AG04449 (cell line): ENCODE results near the gene LCOR.
A peak's percentile ranks its signal among the peaks of the same experiment; 100 is the strongest.
"Not testable (repeated sequence)": the region's sequence is repeated elsewhere in the genome, so short reads cannot be mapped to it uniquely, and the experiment has no call there.

Experiments
- CTCF ChIA-PET: fragments of 350-600 bp; formaldehyde crosslinking; extraction: SDS; loops from one replicate; lab custom pipeline; 2021; ENCODE audit warnings: antibody characterized with exemption; lab: Yijun Ruan, JAX
- POLR2A ChIA-PET: fragments of 400-600, 350-600 bp; formaldehyde crosslinking; extraction: SDS; loops from one replicate; lab custom pipeline; 2020; ENCODE audit warnings: antibody characterized with exemption, inconsistent platforms; lab: Yijun Ruan, JAX
- DNase-seq: peaks from one replicate; pipeline ENCODE4 v3.0.0-alpha.2; 2010; ENCODE audit warnings: low read depth, low spot score
- H3K4me3 ChIP-seq: 2 replicates; pipeline ENCODE4 v1.5.1; 2011; ENCODE audit warnings: low read depth, mild to moderate bottlenecking, control low read depth, low read length
- TF ChIP-seq, protein P1 (sequence below): IDR thresholded peaks from one replicate; pipeline ENCODE4 v1.5.1; 2011; ENCODE audit warnings: mild to moderate bottlenecking, moderate library complexity, low read length, control low read depth, inconsistent platforms; ENCODE audit not compliant: insufficient read depth; ENCODE audit errors: missing control alignments

The LCOR gene

DNA sequence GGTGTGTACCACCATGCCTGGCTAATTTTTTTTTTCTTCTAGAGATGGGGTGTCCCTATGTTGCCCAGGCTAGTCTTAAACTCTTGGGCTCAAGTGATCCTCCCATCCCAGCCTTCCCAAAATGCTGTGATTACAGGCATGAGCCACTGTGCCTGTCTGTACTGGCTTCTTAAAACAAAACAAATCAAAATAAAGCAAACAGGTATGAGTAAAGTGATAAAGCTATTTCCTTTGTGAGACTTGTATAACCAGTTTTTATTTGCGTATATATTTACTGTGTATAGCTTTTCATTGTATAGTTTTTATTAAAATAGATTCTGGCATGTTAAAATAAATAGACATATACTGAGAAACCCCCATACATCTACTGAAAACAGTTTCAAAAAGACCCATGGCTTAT, 14.3 kb downstream of the LCOR start:
- DNase-seq, result no peak
- TF ChIP-seq, protein P1, sequence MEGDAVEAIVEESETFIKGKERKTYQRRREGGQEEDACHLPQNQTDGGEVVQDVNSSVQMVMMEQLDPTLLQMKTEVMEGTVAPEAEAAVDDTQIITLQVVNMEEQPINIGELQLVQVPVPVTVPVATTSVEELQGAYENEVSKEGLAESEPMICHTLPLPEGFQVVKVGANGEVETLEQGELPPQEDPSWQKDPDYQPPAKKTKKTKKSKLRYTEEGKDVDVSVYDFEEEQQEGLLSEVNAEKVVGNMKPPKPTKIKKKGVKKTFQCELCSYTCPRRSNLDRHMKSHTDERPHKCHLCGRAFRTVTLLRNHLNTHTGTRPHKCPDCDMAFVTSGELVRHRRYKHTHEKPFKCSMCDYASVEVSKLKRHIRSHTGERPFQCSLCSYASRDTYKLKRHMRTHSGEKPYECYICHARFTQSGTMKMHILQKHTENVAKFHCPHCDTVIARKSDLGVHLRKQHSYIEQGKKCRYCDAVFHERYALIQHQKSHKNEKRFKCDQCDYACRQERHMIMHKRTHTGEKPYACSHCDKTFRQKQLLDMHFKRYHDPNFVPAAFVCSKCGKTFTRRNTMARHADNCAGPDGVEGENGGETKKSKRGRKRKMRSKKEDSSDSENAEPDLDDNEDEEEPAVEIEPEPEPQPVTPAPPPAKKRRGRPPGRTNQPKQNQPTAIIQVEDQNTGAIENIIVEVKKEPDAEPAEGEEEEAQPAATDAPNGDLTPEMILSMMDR, result no peak
- ChIA-PET POLR2A (no interaction called here), CTCF (interaction anchor here (1.1 to 1.9 kb wide), 3 partner anchors 14 to 18 kb away, joined by 3 to 7 read pairs (median 4); no protein-coding TSS in a partner anchor)
- H3K4me3 ChIP-seq, result no peak overlapping the region

GRCh38 chr10:96846926-96847325, 14.8 kb downstream of the LCOR start:
- CTCF ChIA-PET, result interaction anchor here (0.6 to 1.5 kb wide), 4 partner anchors 10 to 204 kb away, joined by 3 to 4 read pairs (median 3); no protein-coding TSS in a partner anchor

GRCh38 chr10:96847356-96847755, 15.3 kb downstream of the LCOR start:
- CTCF ChIA-PET, result interaction anchor here (0.6 to 1.5 kb wide), 4 partner anchors 10 to 204 kb away, joined by 3 to 4 read pairs (median 3); no protein-coding TSS in a partner anchor
- POLR2A ChIA-PET, H3K4me3 ChIP-seq, DNase-seq: not testable (repeated sequence)

More at GRCh38 chr10:96846926-96847325, 14.8 kb downstream of the LCOR start:
- TF ChIP-seq, protein P1, result no peak
- DNase-seq, result no peak
- no peak overlapping the region for H3K4me3 ChIP-seq
- POLR2A ChIA-PET, result no interaction called here

- TF ChIP-seq, protein P1, result no peak
- no peak for DNase-seq
- CTCF ChIA-PET, result interaction anchor here (0.8 to 1.8 kb wide), 4 partner anchors 8 to 340 kb away, joined by 3 to 5 read pairs (median 4); no protein-coding TSS in a partner anchor
- no peak overlapping the region for H3K4me3 ChIP-seq
- POLR2A ChIA-PET, result interaction anchor here (1.1 kb wide), 1 partner anchor 17 kb away, joined by 4 read pairs; no protein-coding TSS in a partner anchor
Measured at GRCh38 chr10:96850113-96850512, 18.0 kb downstream of the LCOR start.

GRCh38 chr10:96850825-96851224, 18.7 kb downstream of the LCOR start:
- ChIA-PET CTCF (interaction anchor here (0.9 to 1.8 kb wide), 4 partner anchors 9 to 384 kb away, joined by 3 to 5 read pairs (median 4); no protein-coding TSS in a partner anchor), POLR2A (interaction anchor here (1.1 kb wide), 2 partner anchors 14 to 18 kb away, joined by 3 to 4 read pairs; no protein-coding TSS in a partner anchor)
- DNase-seq, result peak; percentile 95
- H3K4me3 ChIP-seq, result no peak overlapping the region; the same call in 1 of the 2 replicates
- TF ChIP-seq, protein P1, result no peak

DNA sequence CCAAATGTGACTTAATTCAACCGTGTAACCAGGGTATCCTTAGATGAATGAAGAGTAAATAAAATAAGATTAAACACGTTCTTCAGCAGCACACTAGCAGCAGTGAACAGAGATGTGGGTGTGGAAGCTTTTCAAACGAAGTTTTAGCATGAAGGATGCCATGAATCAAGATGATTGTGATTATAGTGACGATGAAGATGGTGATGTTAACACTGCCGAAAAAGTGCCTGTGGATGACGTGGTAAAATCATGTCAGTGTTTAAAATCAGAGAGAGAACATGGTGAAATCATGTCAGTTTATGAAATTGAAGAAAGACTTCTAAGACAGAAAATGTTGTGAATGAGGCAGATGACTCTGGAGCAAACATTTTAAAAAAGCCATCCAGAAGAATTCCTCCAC, 19.2 kb downstream of the LCOR start:
- ChIA-PET POLR2A (interaction anchor here (1.1 kb wide), 2 partner anchors 14 to 18 kb away, joined by 3 to 4 read pairs; no protein-coding TSS in a partner anchor), CTCF (interaction anchor here (0.9 to 1.8 kb wide), 4 partner anchors 8 to 383 kb away, joined by 3 to 5 read pairs (median 4); no protein-coding TSS in a partner anchor)
- DNase-seq, result no peak

More for the DNA sequence above, 19.2 kb downstream of the LCOR start:
- TF ChIP-seq, protein P1, result no peak
- H3K4me3 ChIP-seq, result peak overlapping the region; percentile 32
